IMR-90 (cell line): ENCODE data around the gene CFAP73. TPM values are rescaled to one million over a fixed set of nuclear protein-coding genes. Genes with fewer than 3 reads are reported as not detected.

Experiments used
- ATAC-seq: fragments of 200-7000 bp; cut with Tn5 transposase; 2 replicates; pipeline ENCODE4 v1.9.1; 2020; ENCODE audit warnings: low read depth, mild to moderate bottlenecking, moderate library complexity
- BruUV-seq: library from RNA; stranded (reverse); fragments of 400-500 nt; replicated peaks from 2 replicates; lab custom pipeline; 2021; lab: Mats Ljungman, UMichigan
- CTCF ChIA-PET: fragments of 300-600 bp; formaldehyde crosslinking; extraction: SDS; loops from one replicate; lab custom pipeline; 2021; ENCODE audit warnings: antibody characterized with exemption; lab: Yijun Ruan, JAX
- POLR2A ChIA-PET: fragments of 300-600 bp; sonication (Branson Sonifier 250); formaldehyde crosslinking; loops from one replicate; lab custom pipeline; 2022; ENCODE audit warnings: antibody characterized with exemption; ENCODE audit not compliant: unreplicated experiment; lab: Charles Lee
- DNase-seq: peaks from one replicate; pipeline ENCODE4 v3.0.0; 2013
- H2AFZ ChIP-seq: replicated peaks from 2 replicates; pipeline ENCODE3; 2013; ENCODE audit warnings: low read length, mild to moderate bottlenecking; ENCODE audit not compliant: poor library complexity
- H2AK5ac ChIP-seq: 2 replicates; pipeline ENCODE4 v1.6.1; 2013; ENCODE audit warnings: low read depth, low read length, inconsistent platforms
- H2AK9ac ChIP-seq: replicated peaks from 2 replicates; pipeline ENCODE3; 2013; ENCODE audit warnings: mild to moderate bottlenecking, low read depth, low read length, moderate library complexity; ENCODE audit not compliant: poor library complexity
- H2BK120ac ChIP-seq: 2 replicates; pipeline ENCODE4 v1.6.1; 2013; ENCODE audit warnings: low read depth, low read length, inconsistent platforms
- H2BK15ac ChIP-seq: 3 replicates; pipeline ENCODE4 v1.6.1; 2013; ENCODE audit warnings: low read depth, low read length, inconsistent platforms
- H2BK20ac ChIP-seq: 2 replicates; pipeline ENCODE4 v1.6.1; 2013; ENCODE audit warnings: low read depth, mild to moderate bottlenecking, inconsistent platforms, low read length, moderate library complexity
- H2BK5ac ChIP-seq: 2 replicates; pipeline ENCODE4 v1.6.1; 2013; ENCODE audit warnings: mild to moderate bottlenecking, low read depth, low read length, inconsistent platforms; ENCODE audit not compliant: poor library complexity, severe bottlenecking
- H3K14ac ChIP-seq: replicated peaks from 2 replicates; pipeline ENCODE4 v1.6.1; 2013; ENCODE audit warnings: low read depth, low read length, inconsistent platforms
- H3K18ac ChIP-seq: 2 replicates; pipeline ENCODE4 v1.6.1; 2013; ENCODE audit warnings: low read depth, low read length, control low read depth
- H3K23ac ChIP-seq: 2 replicates; pipeline ENCODE4 v1.6.1; 2013; ENCODE audit warnings: low read depth, low read length, inconsistent platforms
- H3K27ac ChIP-seq: 2 replicates; pipeline ENCODE4 v1.5.1; 2013; ENCODE audit warnings: mild to moderate bottlenecking, control low read depth, low read length; ENCODE audit not compliant: insufficient read depth
- H3K27me3 ChIP-seq: 2 replicates; pipeline ENCODE4 v1.6.1; 2013; ENCODE audit warnings: low read length; ENCODE audit not compliant: control insufficient read depth, insufficient read depth
- H3K36me3 ChIP-seq: 2 replicates; pipeline ENCODE4 v1.6.1; 2013; ENCODE audit warnings: low read length, mixed read lengths; ENCODE audit not compliant: control insufficient read depth, insufficient read depth
- H3K4ac ChIP-seq: 2 replicates; pipeline ENCODE4 v1.6.1; 2013; ENCODE audit warnings: low read depth, low read length, inconsistent platforms
- H3K4me1 ChIP-seq: 2 replicates; pipeline ENCODE4 v1.6.1; 2013; ENCODE audit warnings: low read length, mixed read lengths; ENCODE audit not compliant: control insufficient read depth, insufficient read depth
- H3K4me2 ChIP-seq: 2 replicates; pipeline ENCODE4 v1.6.1; 2013; ENCODE audit warnings: low read depth, mild to moderate bottlenecking, control low read depth, low read length, moderate library complexity
- H3K4me3 ChIP-seq: 2 replicates; pipeline ENCODE4 v1.5.1; 2013; ENCODE audit warnings: low read depth, mild to moderate bottlenecking, control low read depth, low read length, moderate library complexity; ENCODE audit not compliant: insufficient read depth
- H3K56ac ChIP-seq: 2 replicates; pipeline ENCODE4 v1.6.1; 2013; ENCODE audit warnings: low read length, inconsistent platforms; ENCODE audit not compliant: insufficient read depth; ENCODE audit errors: extremely low read depth
- H3K79me1 ChIP-seq, 2 experiments: 2 replicates each; pipeline ENCODE4 v1.6.1; 2013; ENCODE audit warnings: low read length in 2 of 2, inconsistent platforms in 1 of 2, low read depth in 1 of 2
- H3K9ac ChIP-seq: 2 replicates; pipeline ENCODE4 v1.6.1; 2013; ENCODE audit warnings: low read depth, low read length, control low read depth
- H3K9me1 ChIP-seq: 2 replicates; pipeline ENCODE4 v1.6.1; 2013; ENCODE audit warnings: low read length, inconsistent platforms; ENCODE audit not compliant: insufficient read depth
- H3K9me3 ChIP-seq: 2 replicates; pipeline ENCODE4 v1.6.1; 2013; ENCODE audit warnings: low read length; ENCODE audit not compliant: control insufficient read depth, insufficient read depth
- H4K20me1 ChIP-seq: 2 replicates; pipeline ENCODE4 v1.6.1; 2013; ENCODE audit warnings: low read length, inconsistent platforms; ENCODE audit not compliant: insufficient read depth
- H4K5ac ChIP-seq: 2 replicates; pipeline ENCODE4 v1.6.1; 2013; ENCODE audit warnings: mild to moderate bottlenecking, low read depth, low read length, control low read depth
- H4K8ac ChIP-seq, 2 experiments: 2 replicates each; pipeline ENCODE4 v1.6.1; 2013; ENCODE audit warnings: low read depth in 2 of 2, low read length in 2 of 2, control low read depth in 1 of 2, inconsistent platforms in 1 of 2
- H4K91ac ChIP-seq: 2 replicates; pipeline ENCODE4 v1.6.1; 2013; ENCODE audit warnings: low read depth, low read length, inconsistent platforms; ENCODE audit not compliant: insufficient read depth
- FOS ChIP-seq: fragments of 150-350 bp; IDR thresholded peaks from 2 replicates; pipeline ENCODE4 v1.6.1; 2016; ENCODE audit warnings: low read depth, low read length
- MAFK ChIP-seq: IDR thresholded peaks from 2 replicates; pipeline ENCODE4 v1.6.1; 2012; ENCODE audit warnings: low read depth, low read length, improper control_type of control experiment
- MAZ ChIP-seq: IDR thresholded peaks from 2 replicates; pipeline ENCODE4 v1.6.1; 2012; ENCODE audit warnings: low read depth, mild to moderate bottlenecking, low read length, improper control_type of control experiment, moderate library complexity, borderline replicate concordance
- MXI1 ChIP-seq: IDR thresholded peaks from 2 replicates; pipeline ENCODE4 v1.6.1; 2012; ENCODE audit warnings: low read depth, mild to moderate bottlenecking, low read length, moderate library complexity, borderline replicate concordance
- POLR2A ChIP-seq: IDR thresholded peaks from 2 replicates; pipeline ENCODE4 v1.6.1; 2012; ENCODE audit warnings: mild to moderate bottlenecking, low read depth, low read length
- RCOR1 ChIP-seq: IDR thresholded peaks from 2 replicates; pipeline ENCODE4 v1.6.1; 2012; ENCODE audit warnings: mild to moderate bottlenecking, low read length, improper control_type of control experiment; ENCODE audit not compliant: insufficient replicate concordance
- RFX5 ChIP-seq: IDR thresholded peaks from 2 replicates; pipeline ENCODE4 v1.8.0; 2012; ENCODE audit warnings: low read depth, mild to moderate bottlenecking, low read length, moderate library complexity
- WGBS, 2 experiments: methylation state at CpG; one replicate each; pipeline versions ENCODE4 v1.1.5 to v1.1.7; 2013; ENCODE audit warnings: missing lambda C conversion rate in 2 of 2; ENCODE audit not compliant: insufficient read length in 1 of 2; ENCODE audit errors: extremely low coverage in 2 of 2; 5-methylcytosine and 5-hydroxymethylcytosine counted together
- dilution Hi-C: fragments of 300-500 bp; cut with HindIII; formaldehyde crosslinking; loops from one replicate; pipeline ENCODE4 v1.14.3; 2018; ENCODE audit warnings: low sequenced_read_pairs; ENCODE audit not compliant: unreplicated experiment
- in situ Hi-C: fragments of 300-500 bp; cut with MboI; formaldehyde crosslinking; loops from 3 replicates; pipeline ENCODE4 v1.14.3; 2019; ENCODE audit warnings: low sequenced_read_pairs, inconsistent platforms, mixed read lengths
- intact Hi-C: fragments of 100-400 bp; cut with micrococcal nuclease; formaldehyde crosslinking; loops from 2 replicates; pipeline ENCODE4 v1.10.0; 2022
- polyA plus RNA-seq, 3 experiments: library from polyadenylated mRNA; depleted of rRNA; stranded (reverse); fragments of >200 nt; gene quantifications; 2 replicates each; pipeline ENCODE4 v1.2.3, GENCODE V29; 2012; ENCODE audit warnings: low replicate concordance in 1 of 3
- total RNA-seq: library from RNA; depleted of rRNA; stranded (reverse); fragments of >200 nt; gene quantifications from 2 replicates; pipeline ENCODE4 v1.2.3, GENCODE V29; 2012
- TF ChIP-seq, protein P1 (sequence below): fragments of 150-350 bp; IDR thresholded peaks from 2 replicates; pipeline ENCODE4 v1.6.1; 2017; ENCODE audit warnings: mild to moderate bottlenecking, antibody characterized with exemption, low read length, low read depth

CFAP73 gene
- total and polyA plus RNA-seq, 2 of the 4 experiments (the other 2 are of a cell fraction), result not detected

DNA sequence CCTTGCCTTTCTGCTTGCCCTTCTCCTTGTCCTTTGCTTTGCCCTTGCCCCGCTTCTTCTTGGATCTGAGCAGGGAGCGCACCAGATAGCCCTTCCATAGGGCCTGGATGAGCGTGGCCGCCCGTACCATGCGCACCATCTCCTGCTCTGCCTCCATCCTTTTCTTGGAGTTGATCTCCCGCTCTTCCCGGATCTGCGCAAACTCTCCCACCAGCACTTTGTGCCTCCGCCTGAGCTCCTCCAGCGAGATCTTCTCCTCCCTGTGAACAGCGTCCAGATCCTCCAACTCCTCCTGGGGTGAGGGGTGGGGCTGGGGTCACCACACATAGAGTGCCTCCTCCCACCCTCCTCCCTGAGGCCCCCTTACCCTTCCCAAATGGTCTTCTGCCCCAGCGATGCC, 46.1 kb downstream of the CFAP73 start:
- no peaks in the 10 kb centered on the region for H4K20me1 ChIP-seq
- H2BK5ac ChIP-seq, result peak overlapping the region; percentile 31
- H3K4me3 ChIP-seq, result no peak overlapping the region
- peak overlapping the region; percentile 93 for H2BK120ac ChIP-seq
- peak overlapping the region; percentile 91 for H2BK20ac ChIP-seq
- DNase-seq (no peak), ATAC-seq (no peak)
- no peak overlapping the region; the same call in 1 of the 2 replicates for H3K18ac ChIP-seq
- peak overlapping the region in 1 of 2 experiments; percentile 66; a peak in 1 of 4 replicates for H4K8ac ChIP-seq
- in situ Hi-C loops (loop anchor here (5.0 to 25.0 kb wide), 2 partner anchors 232 to 1217 kb away; partner anchors contain the start of gene TBX5), intact Hi-C loops (loop anchor here (5.0 to 10.0 kb wide), 3 partner anchors 102 to 717 kb away; partner anchors contain the start of gene PLBD2), dilution Hi-C loops (no loop called here)
- H2BK15ac ChIP-seq, result peak overlapping the region; percentile 65; the same call in 1 of the 3 replicates
- peak overlapping the region; percentile 88 for H2AK5ac ChIP-seq
- H3K9ac ChIP-seq, result 0 out of 2 replicates have a peak overlapping the region, but pooled peaks have one; percentile 0
- peak overlapping the region; percentile 72; the same call in 1 of the 2 replicates for H3K14ac ChIP-seq
- no peak overlapping the region for H3K4me2 ChIP-seq
- no peak for TF ChIP-seq POLR2A
- TF ChIP-seq RFX5, result no peak
- no peak for TF ChIP-seq MAFK
- TF ChIP-seq FOS, result no peak
- TF ChIP-seq MXI1, result no peak
- no peak for TF ChIP-seq RCOR1
- no peak for TF ChIP-seq MAZ
- TF ChIP-seq, protein P1, sequence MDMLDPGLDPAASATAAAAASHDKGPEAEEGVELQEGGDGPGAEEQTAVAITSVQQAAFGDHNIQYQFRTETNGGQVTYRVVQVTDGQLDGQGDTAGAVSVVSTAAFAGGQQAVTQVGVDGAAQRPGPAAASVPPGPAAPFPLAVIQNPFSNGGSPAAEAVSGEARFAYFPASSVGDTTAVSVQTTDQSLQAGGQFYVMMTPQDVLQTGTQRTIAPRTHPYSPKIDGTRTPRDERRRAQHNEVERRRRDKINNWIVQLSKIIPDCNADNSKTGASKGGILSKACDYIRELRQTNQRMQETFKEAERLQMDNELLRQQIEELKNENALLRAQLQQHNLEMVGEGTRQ, result no peak
- H3K4ac ChIP-seq, result peak overlapping the region; percentile 90
- ChIA-PET CTCF (interaction anchor here (1.2 kb wide), 1 partner anchor 230 kb away, joined by 6 read pairs; no protein-coding TSS in a partner anchor), POLR2A (no interaction called here)
- BruUV-seq, result no TSS peak
- H3K56ac ChIP-seq, result no peak overlapping the region
- H2AK9ac ChIP-seq, result peak overlapping the region; percentile 51
- peaks cover 9% of the 10 kb centered on the region for H3K4me1 ChIP-seq
- H4K91ac ChIP-seq, result peak overlapping the region; percentile 64; the same call in 1 of the 2 replicates
- no peaks in the 10 kb centered on the region for H3K9me3 ChIP-seq
- peaks cover 2 to 12% of the 10 kb centered on the region in 2 experiments; a peak in 1 of 4 replicates for H3K79me1 ChIP-seq
- peak overlapping the region; percentile 26 for H2AFZ ChIP-seq
- 98% methylated on average over 6 of the region's 13 CpGs; no CpG with 5 or more reads in 1 of the 2 experiments for WGBS, 2 experiments
- H3K27ac ChIP-seq, result peak overlapping the region; percentile 77
- peaks cover 10% of the 10 kb centered on the region for H3K36me3 ChIP-seq
- peak overlapping the region; percentile 0; the same call in 1 of the 2 replicates for H4K5ac ChIP-seq
- no peaks in the 10 kb centered on the region for H3K27me3 ChIP-seq
- H3K9me1 ChIP-seq, result peaks cover 5% of the 10 kb centered on the region; the same call in 1 of the 2 replicates
- peak overlapping the region; percentile 48; the same call in 1 of the 2 replicates for H3K23ac ChIP-seq
